ENCODE data around the gene NDUFA3. TPM values are rescaled to one million over a fixed set of nuclear protein-coding genes. Genes with fewer than 3 reads are reported as not detected.

Gene NDUFA3
- 9.7 TPM for total RNA-seq

DNA sequence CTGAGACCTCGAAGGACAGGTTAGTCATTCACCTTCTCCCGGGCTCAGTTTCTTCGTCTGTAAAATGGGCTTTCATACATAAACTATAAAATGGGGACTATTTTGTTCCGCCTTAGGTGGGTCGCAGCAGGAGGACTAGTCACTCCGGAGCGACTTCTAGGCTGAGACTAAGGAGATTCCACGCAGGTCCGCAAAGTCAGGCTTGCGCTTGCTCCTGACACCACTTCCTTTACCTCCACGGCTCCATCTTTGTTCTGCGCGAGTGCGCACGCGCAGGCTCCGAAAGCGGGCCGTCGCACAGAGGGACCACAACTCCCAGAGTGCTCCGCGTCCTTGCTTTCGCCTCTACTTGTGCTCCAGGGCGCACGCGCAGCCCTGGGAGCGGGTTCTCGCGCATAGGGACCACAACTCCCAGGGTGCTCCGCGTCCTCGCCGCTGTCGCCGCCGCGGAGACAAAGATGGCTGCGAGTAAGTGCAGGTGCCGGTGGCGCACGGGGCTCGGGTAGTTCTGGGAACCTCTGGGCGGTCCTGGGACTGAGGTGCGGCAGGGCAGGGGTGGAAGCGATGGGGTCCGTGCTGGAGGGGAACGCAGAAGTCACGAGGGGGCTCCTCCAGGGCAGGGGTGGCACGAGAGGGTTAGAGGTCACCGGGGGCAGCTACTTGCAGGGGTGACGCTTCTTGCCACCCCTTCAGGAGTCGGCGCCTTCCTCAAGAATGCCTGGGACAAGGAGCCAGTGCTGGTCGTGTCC is at the start of gene NDUFA3:
NDUFA3 (plus strand) TSS at position 435 of the 749 bp plus-strand sequence; CDS start at position 459, 24 bp downstream.

GRCh38 chr19:54063350-54064116 is 39.1 kb upstream of the NDUFA3 start, which contains the start of gene VSTM1:
Gene VSTM1, minus strand, starts transcription at chr19:54063897. Its CDS starts 120 bp downstream, at chr19:54063777.

GRCh38 chr19:54081032-54081431 is 21.6 kb upstream of the NDUFA3 start, which contains the start of gene TARM1:
Gene TARM1, minus strand, starts transcription at chr19:54081365. Its CDS starts 25 bp downstream, at chr19:54081340.

GRCh38 chr19:54100561-54100960 is 2.1 kb upstream of the NDUFA3 start, which contains the start of gene OSCAR:
Gene OSCAR, minus strand, starts transcription at chr19:54100803. Its CDS starts 11 bp downstream, at chr19:54100792.

GRCh38 chr19:54115109-54116063 is 12.7 kb downstream of the NDUFA3 start, which contains the start of the genes PRPF31 and TFPT:
Gene PRPF31, plus strand, starts transcription at chr19:54115754. Its CDS starts 2,525 bp downstream, at chr19:54118279.
Gene TFPT, minus strand, starts transcription at chr19:54115657. Its CDS starts 388 bp downstream, at chr19:54115269.

DNA sequence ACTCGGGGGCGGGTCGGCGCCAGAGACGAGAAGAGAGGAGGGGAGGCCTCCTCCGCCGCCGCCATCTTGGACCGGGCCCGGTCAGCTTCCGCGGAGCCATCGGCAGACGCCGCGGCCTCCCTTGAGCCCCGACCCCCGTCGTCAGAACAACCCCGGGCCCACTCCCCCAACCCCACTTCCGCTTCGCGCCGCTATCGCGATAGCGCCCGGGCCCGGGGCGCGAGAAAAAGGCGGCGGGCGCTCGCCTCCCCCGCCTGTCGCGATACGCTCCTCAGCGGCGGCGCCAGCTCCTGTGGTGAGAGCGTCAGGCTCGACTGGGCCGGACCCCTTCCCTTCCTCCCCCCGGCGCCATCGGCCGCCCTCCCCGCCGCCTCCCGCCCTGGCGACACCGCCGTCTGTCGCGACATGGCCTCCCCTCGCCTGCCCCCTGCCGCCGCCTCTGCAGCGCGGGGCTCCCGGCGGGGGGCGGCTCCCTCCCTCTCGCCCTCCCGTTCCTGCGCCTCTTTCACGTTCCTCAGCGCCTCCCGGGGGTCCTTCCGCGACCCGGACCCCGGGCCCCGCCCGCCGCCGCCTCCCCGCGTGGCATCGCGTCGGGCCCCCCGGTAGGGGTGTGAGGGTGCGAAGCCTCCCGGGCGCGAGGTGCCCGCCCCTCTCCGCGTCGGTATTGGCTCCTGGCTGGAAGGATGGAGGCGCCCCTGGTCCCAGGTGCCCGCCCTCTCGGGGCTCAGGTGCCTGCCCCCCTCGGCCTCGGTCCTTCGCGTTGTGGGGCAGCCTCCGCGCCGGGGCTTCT is 35.2 kb downstream of the NDUFA3 start, which contains the start of gene CNOT3:
CNOT3 (plus strand) TSS at position 64 of the 790 bp plus-strand sequence. CDS start 5,217 bp downstream, outside the sequence.

Other genes starting within 250 kb of the NDUFA3 start
- 23.3 TPM for gene MYADM, start 235.0 kb upstream of the NDUFA3 start, total RNA-seq
- gene PRKCG, start 220.7 kb upstream of the NDUFA3 start, total RNA-seq: 0.16 TPM
- 8.6 TPM for gene CACNG7, start 193.6 kb upstream of the NDUFA3 start, total RNA-seq
- 0.99 TPM for gene CACNG8, start 139.9 kb upstream of the NDUFA3 start, total RNA-seq
- 4.3 TPM for gene CACNG6, start 111.2 kb upstream of the NDUFA3 start, total RNA-seq
- not detected for gene VSTM1, start 39.0 kb upstream of the NDUFA3 start, total RNA-seq
- not detected for gene TARM1, start 21.5 kb upstream of the NDUFA3 start, total RNA-seq
- not detected for gene OSCAR, start 2.1 kb upstream of the NDUFA3 start, total RNA-seq
- gene TFPT, start 12.8 kb downstream of the NDUFA3 start, total RNA-seq: 9.7 TPM
- 46.4 TPM for gene PRPF31, start 12.9 kb downstream of the NDUFA3 start, total RNA-seq
- gene CNOT3, start 34.9 kb downstream of the NDUFA3 start, total RNA-seq: 33.1 TPM
- 5.7 TPM for gene LENG1, start 56.9 kb downstream of the NDUFA3 start, total RNA-seq
- 6.8 TPM for gene TMC4, start 70.3 kb downstream of the NDUFA3 start, total RNA-seq
- gene MBOAT7, start 86.7 kb downstream of the NDUFA3 start, total RNA-seq: 24.0 TPM
- 51.0 TPM for gene TSEN34, start 88.5 kb downstream of the NDUFA3 start, total RNA-seq
- 1,536 TPM for gene RPS9, start 98.0 kb downstream of the NDUFA3 start, total RNA-seq
- gene LILRB3, start 120.2 kb downstream of the NDUFA3 start, total RNA-seq: 9.2 TPM
- 0.66 TPM for gene LILRA6, start 139.9 kb downstream of the NDUFA3 start, total RNA-seq
- 2.1 TPM for gene LILRB5, start 154.4 kb downstream of the NDUFA3 start, total RNA-seq
- gene LILRB2, start 178.3 kb downstream of the NDUFA3 start, total RNA-seq: 1.2 TPM
- gene LILRA5, start 210.3 kb downstream of the NDUFA3 start, total RNA-seq: 0.93 TPM
- not detected for gene LILRA4, start 236.3 kb downstream of the NDUFA3 start, total RNA-seq

Data from camera-type eye (tissue), 1 donor.